Measurements from ENCODE around the gene TALDO1.
"Not testable (repeated sequence)": the region's sequence is repeated elsewhere in the genome, so short reads cannot be mapped to it uniquely, and the experiment has no call there.

Gene TALDO1

GRCh38 chr11:728901-729491 is 18.3 kb upstream of the TALDO1 start:
- TF ChIP-seq CTCF (IDR thresholded peaks at IDR 0.05; ENCODE audit: low read length): no peak
- no peak for TF ChIP-seq EZH2 (IDR thresholded peaks at IDR 0.05; ENCODE audit: borderline replicate concordance, low read length)
- Histone ChIP-seq H3F3A (ENCODE audit: insufficient read depth, low read length) (no peaks in the 10 kb centered on the region), H2AFZ (ENCODE audit: low read length) (no peak overlapping the region), H3K79me2 (ENCODE audit: insufficient read depth, low read length) (no peaks in the 10 kb centered on the region), H3K9me2 (ENCODE audit: low read depth, low read length) (no peaks in the 10 kb centered on the region), H3K27ac (ENCODE audit: low read depth, low read length, poor library complexity, severe bottlenecking) (no peak overlapping the region), H3K4me3 (ENCODE audit: low read depth, low read length, poor library complexity, severe bottlenecking) (no peak overlapping the region), H3K9ac (ENCODE audit: low read length) (no peak overlapping the region), H4K20me1 (ENCODE audit: insufficient read depth, low read length) (no peaks in the 10 kb centered on the region), H3K9me3 (ENCODE audit: low read length) (no peaks in the 10 kb centered on the region), H3K27me3 (ENCODE audit: insufficient read depth, low read length) (peaks cover 4% of the 10 kb centered on the region; the same call in 1 of the 2 replicates), H3K4me1 (ENCODE audit: insufficient read depth, low read length, severe bottlenecking) (peaks cover 34% of the 10 kb centered on the region), H3K36me3 (ENCODE audit: insufficient read depth, low read length) (no peaks in the 10 kb centered on the region), H3K4me2 (ENCODE audit: low read length) (no peak overlapping the region)

DNA sequence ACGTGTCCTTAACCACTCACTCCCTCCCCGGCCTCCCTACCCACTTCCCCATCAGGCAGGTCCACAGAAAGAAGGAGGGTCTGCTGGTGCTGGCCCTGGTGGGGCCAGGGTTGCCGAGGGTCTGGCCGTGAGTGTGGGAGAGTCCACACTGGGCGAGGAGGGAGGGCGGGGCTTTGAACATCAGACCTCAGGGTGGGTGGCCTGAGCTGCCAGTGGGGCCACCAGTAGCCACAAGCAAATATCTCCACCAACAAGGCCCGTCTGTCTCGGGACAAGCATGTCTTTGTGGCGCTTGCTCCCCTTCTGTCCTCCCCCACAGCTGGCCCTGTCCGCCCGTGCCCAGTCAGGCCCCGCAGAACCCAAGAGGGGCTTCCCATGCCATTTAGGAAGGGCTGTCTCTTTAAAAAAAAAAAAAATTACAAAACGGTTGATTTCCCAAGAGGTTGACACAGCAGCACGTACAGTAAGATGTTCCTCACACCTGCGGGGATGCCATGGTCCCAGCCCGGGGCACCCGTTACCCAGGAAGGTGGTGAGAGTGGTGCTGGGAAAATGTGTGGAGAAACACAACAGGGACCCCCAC is 17.7 kb upstream of the TALDO1 start:
- no peak overlapping the region for H3K4me2 ChIP-seq (ENCODE audit: low read length)
- H3K9me3 ChIP-seq (ENCODE audit: low read length): no peaks in the 10 kb centered on the region

DNA sequence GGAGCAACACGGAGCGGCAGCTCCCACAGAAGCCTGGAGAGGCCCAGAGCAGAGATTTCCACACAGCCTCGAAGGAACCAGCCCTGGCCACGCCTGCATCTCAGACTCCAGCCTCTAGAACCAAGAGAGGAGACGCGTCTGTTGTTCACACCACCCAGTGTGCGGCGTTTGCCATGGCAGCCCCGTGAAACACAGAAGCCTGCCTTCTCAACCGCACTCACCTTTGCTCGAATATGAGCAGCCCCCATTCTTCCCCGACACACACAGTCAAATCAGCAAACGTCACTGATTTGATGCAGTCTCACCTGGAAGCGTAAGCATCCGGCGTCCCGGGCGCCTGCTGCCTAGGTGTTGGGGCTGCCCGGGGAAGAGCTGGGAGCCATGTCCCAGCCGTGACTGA is 14.2 kb upstream of the TALDO1 start:
- H3K4me2 ChIP-seq (ENCODE audit: low read length): no peak overlapping the region
- no peak for TF ChIP-seq CTCF (IDR thresholded peaks at IDR 0.05; ENCODE audit: low read length)
- no peak for TF ChIP-seq EZH2 (IDR thresholded peaks at IDR 0.05; ENCODE audit: borderline replicate concordance, low read length)
- no peak overlapping the region for H3K4me3 ChIP-seq (ENCODE audit: low read depth, low read length, poor library complexity, severe bottlenecking)
- no peaks in the 10 kb centered on the region for H3K79me2 ChIP-seq (ENCODE audit: insufficient read depth, low read length)
- peaks cover 14% of the 10 kb centered on the region for H3K27me3 ChIP-seq (ENCODE audit: insufficient read depth, low read length)
- H3K4me1 ChIP-seq (ENCODE audit: insufficient read depth, low read length, severe bottlenecking): peaks cover 4% of the 10 kb centered on the region
- H3K36me3 ChIP-seq (ENCODE audit: insufficient read depth, low read length): no peaks in the 10 kb centered on the region
- H3K9ac ChIP-seq (ENCODE audit: low read length): no peak overlapping the region
- no peaks in the 10 kb centered on the region for H3F3A ChIP-seq (ENCODE audit: insufficient read depth, low read length)
- no peak overlapping the region for H2AFZ ChIP-seq (ENCODE audit: low read length)
- no peaks in the 10 kb centered on the region for H3K9me2 ChIP-seq (ENCODE audit: low read depth, low read length)
- no peak overlapping the region for H3K27ac ChIP-seq (ENCODE audit: low read depth, low read length, poor library complexity, severe bottlenecking)
- H3K9me3 ChIP-seq (ENCODE audit: low read length): no peaks in the 10 kb centered on the region
- no peaks in the 10 kb centered on the region for H4K20me1 ChIP-seq (ENCODE audit: insufficient read depth, low read length)

More for the DNA sequence above, 17.7 kb upstream of the TALDO1 start:
- Histone ChIP-seq H3F3A (ENCODE audit: insufficient read depth, low read length) (no peaks in the 10 kb centered on the region), H3K79me2 (ENCODE audit: insufficient read depth, low read length) (no peaks in the 10 kb centered on the region), H3K36me3 (ENCODE audit: insufficient read depth, low read length) (no peaks in the 10 kb centered on the region), H3K27me3 (ENCODE audit: insufficient read depth, low read length) (peaks cover 4% of the 10 kb centered on the region; the same call in 1 of the 2 replicates), H4K20me1 (ENCODE audit: insufficient read depth, low read length) (no peaks in the 10 kb centered on the region), H3K27ac (ENCODE audit: low read depth, low read length, poor library complexity, severe bottlenecking) (no peak overlapping the region), H3K4me1 (ENCODE audit: insufficient read depth, low read length, severe bottlenecking) (peaks cover 29% of the 10 kb centered on the region), H3K4me3 (ENCODE audit: low read depth, low read length, poor library complexity, severe bottlenecking) (no peak overlapping the region), H3K9ac (ENCODE audit: low read length) (no peak overlapping the region), H3K9me2 (ENCODE audit: low read depth, low read length) (no peaks in the 10 kb centered on the region), H2AFZ (ENCODE audit: low read length) (no peak overlapping the region)
- TF ChIP-seq CTCF (IDR thresholded peaks at IDR 0.05; ENCODE audit: low read length): no peak
- TF ChIP-seq EZH2 (IDR thresholded peaks at IDR 0.05; ENCODE audit: borderline replicate concordance, low read length): no peak

- not testable (repeated sequence) for H4K20me1 ChIP-seq (ENCODE audit: insufficient read depth, low read length); H3F3A ChIP-seq (ENCODE audit: insufficient read depth, low read length); H3K4me2 ChIP-seq (ENCODE audit: low read length); H3K9me2 ChIP-seq (ENCODE audit: low read depth, low read length); H3K4me1 ChIP-seq (ENCODE audit: insufficient read depth, low read length, severe bottlenecking); H3K4me3 ChIP-seq (ENCODE audit: low read depth, low read length, poor library complexity, severe bottlenecking); H3K36me3 ChIP-seq (ENCODE audit: insufficient read depth, low read length); H3K79me2 ChIP-seq (ENCODE audit: insufficient read depth, low read length); H2AFZ ChIP-seq (ENCODE audit: low read length); H3K9me3 ChIP-seq (ENCODE audit: low read length); H3K27ac ChIP-seq (ENCODE audit: low read depth, low read length, poor library complexity, severe bottlenecking); H3K9ac ChIP-seq (ENCODE audit: low read length); H3K27me3 ChIP-seq (ENCODE audit: insufficient read depth, low read length)
Measured at GRCh38 chr11:734541-734940, 12.7 kb upstream of the TALDO1 start.
